Peyer's patch (tissue), 4 donors: ENCODE results near the gene USP24. TPM values are rescaled to one million over a fixed set of nuclear protein-coding genes. Genes with fewer than 3 reads are reported as not detected.
A peak's percentile ranks its signal among the peaks of the same experiment; 100 is the strongest.

Experiments
- DNase-seq, 3 donors: peaks; one replicate each; pipeline ENCODE4 v3.0.0-alpha.2; 2017 to 2019
- H3K27ac ChIP-seq, 4 donors: fragments of 200-600 bp; sonication (generic); one replicate each; pipeline ENCODE4 v1.5.1; 2016 to 2019
- H3K27me3 ChIP-seq, 2 donors: fragments of 200-600 bp; sonication (generic); one replicate each; pipeline ENCODE4 v1.5.1; 2019
- H3K36me3 ChIP-seq, 3 donors: fragments of 200-600 bp; sonication (generic); one replicate each; pipeline ENCODE4 v1.5.1; 2016 to 2019
- H3K4me1 ChIP-seq, 4 donors: fragments of 200-600 bp; sonication (generic); one replicate each; pipeline ENCODE4 v1.5.1; 2016 to 2019
- H3K4me3 ChIP-seq, 4 donors: fragments of 200-600 bp; sonication (generic); 1 replicate in 3 of 4; 2 replicates in 1 of 4; pipeline ENCODE4 v1.5.1; 2016 to 2019; ENCODE audit warnings: mild to moderate bottlenecking in 1 of 4
- H3K9me3 ChIP-seq, 4 donors: fragments of 200-600 bp; sonication (generic); one replicate each; pipeline ENCODE4 v1.5.1; 2016 to 2019; ENCODE audit warnings: mild to moderate bottlenecking in 1 of 4
- CTCF ChIP-seq, 6 experiments: fragments of 450-650 bp in 4 of 6; fragments of 200-600 bp in 2 of 6; sonication (generic) in 1 of 6; IDR thresholded peaks; one replicate each; pipeline ENCODE4 v1.5.1; 2017 to 2019; ENCODE audit warnings: antibody characterized with exemption in 6 of 6, mild to moderate bottlenecking in 3 of 6, moderate library complexity in 1 of 6
- POLR2A ChIP-seq, 2 donors: fragments of 450-650 bp; IDR thresholded peaks; one replicate each; pipeline ENCODE4 v1.5.1; 2017; ENCODE audit warnings: antibody characterized with exemption in 2 of 2, mild to moderate bottlenecking in 2 of 2, moderate library complexity in 2 of 2
- total RNA-seq, 4 donors: library from RNA; depleted of rRNA; stranded (reverse); fragments of >200 nt; gene quantifications; one replicate each; pipeline ENCODE4 v1.1.0, GENCODE V29; 2016

USP24 gene
- total RNA-seq, 4 donors from 2014 or later = 37.1 to 130 (median 47.0) TPM

- peak within 1 kb of the TSS in 3 of 4 donors; percentile 25 to 58 (median 56) for H3K4me3 ChIP-seq
- H3K27ac ChIP-seq = peak within 1 kb of the TSS in 2 of 4 donors; percentile 17 to 28
- TF ChIP-seq POLR2A (IDR thresholded peaks at IDR 0.05) (peak in 1 of 2 donors; percentile 49), CTCF (IDR thresholded peaks at IDR 0.05) (no peak)
- H3K9me3 ChIP-seq = no peaks in the 10 kb centered on the region
- no peaks in the 10 kb centered on the region for H3K27me3 ChIP-seq
- peaks cover 0 to 19% (median 0%) of the 10 kb centered on the region in 4 donors for H3K4me1 ChIP-seq
- DNase-seq = peak in 1 of 3 donors; percentile 70
- H3K36me3 ChIP-seq = no peaks in the 10 kb centered on the region
Observed at GRCh38 chr1:55039342-55040082, 175.7 kb downstream of the USP24 start, which contains the start of gene PCSK9. PCSK9 (plus strand) TSS chr1:55039548; CDS start chr1:55039838, 290 bp downstream.

GRCh38 chr1:55038974-55039341, 176.2 kb downstream of the USP24 start:
- peak overlapping the region in 1 of 4 donors; percentile 58 for H3K4me3 ChIP-seq

GRCh38 chr1:55038552-55038838, 176.7 kb downstream of the USP24 start:
- Histone ChIP-seq H3K4me1 (peaks cover 0 to 19% (median 0%) of the 10 kb centered on the region in 4 donors), H3K27ac (no peak overlapping the region), H3K9me3 (no peaks in the 10 kb centered on the region), H3K36me3 (no peaks in the 10 kb centered on the region), H3K4me3 (no peak overlapping the region), H3K27me3 (no peaks in the 10 kb centered on the region)
- DNase-seq = no peak
- no peak for TF ChIP-seq POLR2A (IDR thresholded peaks at IDR 0.05)
- TF ChIP-seq CTCF (IDR thresholded peaks at IDR 0.05) = no peak

More at GRCh38 chr1:55038974-55039341, 176.2 kb downstream of the USP24 start:
- Histone ChIP-seq H3K36me3 (no peaks in the 10 kb centered on the region), H3K4me1 (peaks cover 0 to 19% (median 0%) of the 10 kb centered on the region in 4 donors), H3K27me3 (no peaks in the 10 kb centered on the region), H3K27ac (no peak overlapping the region), H3K9me3 (no peaks in the 10 kb centered on the region)
- DNase-seq = no peak
- TF ChIP-seq CTCF (IDR thresholded peaks at IDR 0.05) (no peak), POLR2A (IDR thresholded peaks at IDR 0.05) (no peak)

GRCh38 chr1:55037733-55038551, 177.2 kb downstream of the USP24 start:
- Histone ChIP-seq H3K4me1 (peaks cover 0 to 19% (median 0%) of the 10 kb centered on the region in 4 donors), H3K9me3 (no peaks in the 10 kb centered on the region), H3K36me3 (no peaks in the 10 kb centered on the region), H3K27ac (no peak overlapping the region), H3K4me3 (no peak overlapping the region), H3K27me3 (no peaks in the 10 kb centered on the region)
- peak in 1 of 3 donors; percentile 40 for DNase-seq
- TF ChIP-seq POLR2A (IDR thresholded peaks at IDR 0.05) (no peak), CTCF (IDR thresholded peaks at IDR 0.05) (no peak)

GRCh38 chr1:55035904-55036303, 179.3 kb downstream of the USP24 start:
- no peaks in the 10 kb centered on the region for H3K36me3 ChIP-seq
- TF ChIP-seq POLR2A (IDR thresholded peaks at IDR 0.05) (no peak), CTCF (IDR thresholded peaks at IDR 0.05) (peak in 3 of 6 experiments; percentile 14 to 28 (median 16))
- no peaks in the 10 kb centered on the region for H3K9me3 ChIP-seq
- peaks cover 0 to 19% (median 0%) of the 10 kb centered on the region in 4 donors for H3K4me1 ChIP-seq
- H3K27me3 ChIP-seq = no peaks in the 10 kb centered on the region
- DNase-seq = no peak
- H3K4me3 ChIP-seq = no peak overlapping the region
- no peak overlapping the region for H3K27ac ChIP-seq
